HL-60 (cell line): ENCODE results near the gene NEK3.

ENCODE experiments used
- CTCF ChIP-seq: IDR thresholded peaks from one replicate; pipeline ENCODE4 v1.5.1; 2011; ENCODE audit warnings: low read length, control low read depth, inconsistent platforms; ENCODE audit not compliant: insufficient read depth
- POLR2AphosphoS5 ChIP-seq: IDR thresholded peaks from 2 replicates; pipeline ENCODE4 v1.6.1; 2012; ENCODE audit warnings: low read depth

- TF ChIP-seq CTCF, result no peak
- TF ChIP-seq POLR2AphosphoS5, result no peak
Observed at GRCh38 chr13:52155177-52155576, 4.2 kb downstream of the NEK3 start.
